IMR-90 (cell line): ENCODE results near the gene MYCBPAP. TPM values are rescaled to one million over a fixed set of nuclear protein-coding genes. Genes with fewer than 3 reads are reported as not detected.

Experiments used
- ATAC-seq: fragments of 200-7000 bp; cut with Tn5 transposase; 2 replicates; pipeline ENCODE4 v1.9.1; 2020; ENCODE audit warnings: low read depth, mild to moderate bottlenecking, moderate library complexity
- BruUV-seq: library from RNA; stranded (reverse); fragments of 400-500 nt; replicated peaks from 2 replicates; lab custom pipeline; 2021; lab: Mats Ljungman, UMichigan
- CTCF ChIA-PET: fragments of 300-600 bp; formaldehyde crosslinking; extraction: SDS; loops from one replicate; lab custom pipeline; 2021; ENCODE audit warnings: antibody characterized with exemption; lab: Yijun Ruan, JAX
- POLR2A ChIA-PET: fragments of 300-600 bp; sonication (Branson Sonifier 250); formaldehyde crosslinking; loops from one replicate; lab custom pipeline; 2022; ENCODE audit warnings: antibody characterized with exemption; ENCODE audit not compliant: unreplicated experiment; lab: Charles Lee
- DNase-seq: peaks from one replicate; pipeline ENCODE4 v3.0.0; 2013
- H2AFZ ChIP-seq: replicated peaks from 2 replicates; pipeline ENCODE3; 2013; ENCODE audit warnings: low read length, mild to moderate bottlenecking; ENCODE audit not compliant: poor library complexity
- H2AK5ac ChIP-seq: 2 replicates; pipeline ENCODE4 v1.6.1; 2013; ENCODE audit warnings: low read depth, low read length, inconsistent platforms
- H2AK9ac ChIP-seq: replicated peaks from 2 replicates; pipeline ENCODE3; 2013; ENCODE audit warnings: mild to moderate bottlenecking, low read depth, low read length, moderate library complexity; ENCODE audit not compliant: poor library complexity
- H2BK120ac ChIP-seq: 2 replicates; pipeline ENCODE4 v1.6.1; 2013; ENCODE audit warnings: low read depth, low read length, inconsistent platforms
- H2BK15ac ChIP-seq: 3 replicates; pipeline ENCODE4 v1.6.1; 2013; ENCODE audit warnings: low read depth, low read length, inconsistent platforms
- H2BK20ac ChIP-seq: 2 replicates; pipeline ENCODE4 v1.6.1; 2013; ENCODE audit warnings: low read depth, mild to moderate bottlenecking, inconsistent platforms, low read length, moderate library complexity
- H2BK5ac ChIP-seq: 2 replicates; pipeline ENCODE4 v1.6.1; 2013; ENCODE audit warnings: mild to moderate bottlenecking, low read depth, low read length, inconsistent platforms; ENCODE audit not compliant: poor library complexity, severe bottlenecking
- H3K14ac ChIP-seq: replicated peaks from 2 replicates; pipeline ENCODE4 v1.6.1; 2013; ENCODE audit warnings: low read depth, low read length, inconsistent platforms
- H3K18ac ChIP-seq: 2 replicates; pipeline ENCODE4 v1.6.1; 2013; ENCODE audit warnings: low read depth, low read length, control low read depth
- H3K23ac ChIP-seq: 2 replicates; pipeline ENCODE4 v1.6.1; 2013; ENCODE audit warnings: low read depth, low read length, inconsistent platforms
- H3K27ac ChIP-seq: 2 replicates; pipeline ENCODE4 v1.5.1; 2013; ENCODE audit warnings: mild to moderate bottlenecking, control low read depth, low read length; ENCODE audit not compliant: insufficient read depth
- H3K27me3 ChIP-seq: 2 replicates; pipeline ENCODE4 v1.6.1; 2013; ENCODE audit warnings: low read length; ENCODE audit not compliant: control insufficient read depth, insufficient read depth
- H3K36me3 ChIP-seq: 2 replicates; pipeline ENCODE4 v1.6.1; 2013; ENCODE audit warnings: low read length, mixed read lengths; ENCODE audit not compliant: control insufficient read depth, insufficient read depth
- H3K4ac ChIP-seq: 2 replicates; pipeline ENCODE4 v1.6.1; 2013; ENCODE audit warnings: low read depth, low read length, inconsistent platforms
- H3K4me1 ChIP-seq: 2 replicates; pipeline ENCODE4 v1.6.1; 2013; ENCODE audit warnings: low read length, mixed read lengths; ENCODE audit not compliant: control insufficient read depth, insufficient read depth
- H3K4me2 ChIP-seq: 2 replicates; pipeline ENCODE4 v1.6.1; 2013; ENCODE audit warnings: low read depth, mild to moderate bottlenecking, control low read depth, low read length, moderate library complexity
- H3K4me3 ChIP-seq: 2 replicates; pipeline ENCODE4 v1.5.1; 2013; ENCODE audit warnings: low read depth, mild to moderate bottlenecking, control low read depth, low read length, moderate library complexity; ENCODE audit not compliant: insufficient read depth
- H3K56ac ChIP-seq: 2 replicates; pipeline ENCODE4 v1.6.1; 2013; ENCODE audit warnings: low read length, inconsistent platforms; ENCODE audit not compliant: insufficient read depth; ENCODE audit errors: extremely low read depth
- H3K79me1 ChIP-seq, 2 experiments: 2 replicates each; pipeline ENCODE4 v1.6.1; 2013; ENCODE audit warnings: low read length in 2 of 2, inconsistent platforms in 1 of 2, low read depth in 1 of 2
- H3K9ac ChIP-seq: 2 replicates; pipeline ENCODE4 v1.6.1; 2013; ENCODE audit warnings: low read depth, low read length, control low read depth
- H3K9me1 ChIP-seq: 2 replicates; pipeline ENCODE4 v1.6.1; 2013; ENCODE audit warnings: low read length, inconsistent platforms; ENCODE audit not compliant: insufficient read depth
- H3K9me3 ChIP-seq: 2 replicates; pipeline ENCODE4 v1.6.1; 2013; ENCODE audit warnings: low read length; ENCODE audit not compliant: control insufficient read depth, insufficient read depth
- H4K20me1 ChIP-seq: 2 replicates; pipeline ENCODE4 v1.6.1; 2013; ENCODE audit warnings: low read length, inconsistent platforms; ENCODE audit not compliant: insufficient read depth
- H4K5ac ChIP-seq: 2 replicates; pipeline ENCODE4 v1.6.1; 2013; ENCODE audit warnings: mild to moderate bottlenecking, low read depth, low read length, control low read depth
- H4K8ac ChIP-seq, 2 experiments: 2 replicates each; pipeline ENCODE4 v1.6.1; 2013; ENCODE audit warnings: low read depth in 2 of 2, low read length in 2 of 2, control low read depth in 1 of 2, inconsistent platforms in 1 of 2
- H4K91ac ChIP-seq: 2 replicates; pipeline ENCODE4 v1.6.1; 2013; ENCODE audit warnings: low read depth, low read length, inconsistent platforms; ENCODE audit not compliant: insufficient read depth
- CEBPB ChIP-seq: IDR thresholded peaks from 2 replicates; pipeline ENCODE4 v1.6.1; 2012; ENCODE audit warnings: low read depth, low read length, improper control_type of control experiment
- CHD1 ChIP-seq: IDR thresholded peaks from 2 replicates; pipeline ENCODE4 v1.6.1; 2012; ENCODE audit warnings: low read depth, low read length, improper control_type of control experiment
- MAFK ChIP-seq: IDR thresholded peaks from 2 replicates; pipeline ENCODE4 v1.6.1; 2012; ENCODE audit warnings: low read depth, low read length, improper control_type of control experiment
- RFX5 ChIP-seq: IDR thresholded peaks from 2 replicates; pipeline ENCODE4 v1.8.0; 2012; ENCODE audit warnings: low read depth, mild to moderate bottlenecking, low read length, moderate library complexity
- WGBS, 2 experiments: methylation state at CpG; one replicate each; pipeline versions ENCODE4 v1.1.5 to v1.1.7; 2013; ENCODE audit warnings: missing lambda C conversion rate in 2 of 2; ENCODE audit not compliant: insufficient read length in 1 of 2; ENCODE audit errors: extremely low coverage in 2 of 2; 5-methylcytosine and 5-hydroxymethylcytosine counted together
- dilution Hi-C: fragments of 300-500 bp; cut with HindIII; formaldehyde crosslinking; loops from one replicate; pipeline ENCODE4 v1.14.3; 2018; ENCODE audit warnings: low sequenced_read_pairs; ENCODE audit not compliant: unreplicated experiment
- in situ Hi-C: fragments of 300-500 bp; cut with MboI; formaldehyde crosslinking; loops from 3 replicates; pipeline ENCODE4 v1.14.3; 2019; ENCODE audit warnings: low sequenced_read_pairs, inconsistent platforms, mixed read lengths
- intact Hi-C: fragments of 100-400 bp; cut with micrococcal nuclease; formaldehyde crosslinking; loops from 2 replicates; pipeline ENCODE4 v1.10.0; 2022
- polyA plus RNA-seq, 3 experiments: library from polyadenylated mRNA; depleted of rRNA; stranded (reverse); fragments of >200 nt; gene quantifications; 2 replicates each; pipeline ENCODE4 v1.2.3, GENCODE V29; 2012; ENCODE audit warnings: low replicate concordance in 1 of 3
- total RNA-seq: library from RNA; depleted of rRNA; stranded (reverse); fragments of >200 nt; gene quantifications from 2 replicates; pipeline ENCODE4 v1.2.3, GENCODE V29; 2012

The MYCBPAP gene
- total and polyA plus RNA-seq, 2 of the 4 experiments (the other 2 are of a cell fraction) = 0.17 to 0.18 TPM

GRCh38 chr17:50491505-50491904 lies 16.7 kb upstream of the MYCBPAP start:
- no peaks in the 10 kb centered on the region for H3K79me1 ChIP-seq
- no peak overlapping the region for H2BK15ac ChIP-seq
- WGBS, 2 experiments = no CpG with 5 or more reads among the region's 1 CpG
- no peak overlapping the region for H2AK5ac ChIP-seq
- no peak overlapping the region for H3K27ac ChIP-seq
- H3K4me2 ChIP-seq = no peak overlapping the region
- no peak overlapping the region for H4K5ac ChIP-seq
- no peak overlapping the region for H3K23ac ChIP-seq
- H2BK20ac ChIP-seq = no peak overlapping the region
- in situ Hi-C loops (no loop called here), dilution Hi-C loops (no loop called here), intact Hi-C loops (no loop called here)
- H3K4ac ChIP-seq = no peak overlapping the region
- CTCF ChIA-PET = no interaction called here
- H3K9ac ChIP-seq = no peak overlapping the region
- TF ChIP-seq RFX5 = no peak
- no peak for TF ChIP-seq CHD1
- TF ChIP-seq MAFK = no peak
- TF ChIP-seq CEBPB = peak; percentile 70
- H3K56ac ChIP-seq = no peak overlapping the region
- POLR2A ChIA-PET = no interaction called here
- H3K4me1 ChIP-seq = no peaks in the 10 kb centered on the region
- H3K14ac ChIP-seq = no peak overlapping the region
- H4K8ac ChIP-seq = no peak overlapping the region
- H2BK5ac ChIP-seq = no peak overlapping the region
- H2BK120ac ChIP-seq = no peak overlapping the region
- DNase-seq = no peak
- ATAC-seq = no peak
- H3K27me3 ChIP-seq = no peaks in the 10 kb centered on the region; the same call in none of the 2 replicates
- no peaks in the 10 kb centered on the region for H3K9me3 ChIP-seq
- H4K91ac ChIP-seq = no peak overlapping the region
- no peaks in the 10 kb centered on the region for H4K20me1 ChIP-seq
- H2AFZ ChIP-seq = no peak overlapping the region
- no peak overlapping the region for H3K4me3 ChIP-seq
- no peak overlapping the region for H2AK9ac ChIP-seq
- no peak overlapping the region for H3K18ac ChIP-seq
- BruUV-seq = no TSS peak
- H3K36me3 ChIP-seq = no peaks in the 10 kb centered on the region; the same call in 1 of the 2 replicates
- no peaks in the 10 kb centered on the region for H3K9me1 ChIP-seq
